NCI-H1417 treated with DMSO at 0.1 percent for 48 hours (cell line): ENCODE results near the gene LINS1.
"Not testable (repeated sequence)": the region's sequence is repeated elsewhere in the genome, so short reads cannot be mapped to it uniquely, and the experiment has no call there.

Source experiments
- DNase-seq: peaks from one replicate; lab custom pipeline; 2025; lab: John Stamatoyannopoulos, UW

Gene LINS1

GRCh38 chr15:100602823-100603393, 924 bp upstream of the LINS1 start:
- DNase-seq: no peak

DNA sequence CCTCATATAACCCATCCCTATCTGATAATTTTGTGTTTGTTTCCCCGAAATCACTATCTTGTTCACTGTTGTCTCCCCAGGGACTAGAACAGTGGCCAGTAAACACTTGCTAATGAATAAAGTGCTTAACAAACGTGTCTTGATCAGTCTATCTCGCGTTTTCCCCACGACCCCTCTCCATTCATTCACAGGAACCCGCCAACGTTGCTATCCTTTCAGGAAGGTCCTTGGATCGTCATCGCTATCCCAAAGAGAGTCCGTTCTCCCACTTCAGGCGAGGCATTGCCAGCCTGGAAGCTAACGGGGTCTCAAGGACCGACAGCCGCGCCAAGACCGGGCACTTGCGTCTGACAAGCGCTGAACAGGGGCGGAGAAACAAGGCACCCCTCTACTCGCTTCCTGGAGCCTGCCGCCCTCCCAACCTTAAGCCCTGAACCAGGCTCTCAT, 344 bp downstream of the LINS1 start:
- no peak for DNase-seq

DNA sequence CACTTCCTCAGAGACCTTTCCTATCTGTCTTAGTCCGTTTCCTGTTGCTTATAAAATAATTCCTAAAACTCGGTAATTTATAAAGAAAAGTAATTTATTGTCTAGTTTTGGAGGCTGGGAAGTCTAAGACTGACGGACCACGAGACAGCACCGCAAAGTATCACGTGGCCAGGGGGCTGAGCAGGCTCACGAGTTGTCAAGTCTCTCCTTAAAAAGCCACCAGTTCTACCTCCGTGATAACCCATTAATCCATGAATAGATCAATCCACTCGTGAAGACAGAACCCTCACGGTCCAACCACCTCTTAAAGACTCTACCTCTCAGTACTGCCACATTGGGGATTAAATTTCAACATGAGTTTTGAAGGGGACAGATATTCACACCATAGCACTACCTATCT, 821 bp downstream of the LINS1 start:
- no peak for DNase-seq

DNA sequence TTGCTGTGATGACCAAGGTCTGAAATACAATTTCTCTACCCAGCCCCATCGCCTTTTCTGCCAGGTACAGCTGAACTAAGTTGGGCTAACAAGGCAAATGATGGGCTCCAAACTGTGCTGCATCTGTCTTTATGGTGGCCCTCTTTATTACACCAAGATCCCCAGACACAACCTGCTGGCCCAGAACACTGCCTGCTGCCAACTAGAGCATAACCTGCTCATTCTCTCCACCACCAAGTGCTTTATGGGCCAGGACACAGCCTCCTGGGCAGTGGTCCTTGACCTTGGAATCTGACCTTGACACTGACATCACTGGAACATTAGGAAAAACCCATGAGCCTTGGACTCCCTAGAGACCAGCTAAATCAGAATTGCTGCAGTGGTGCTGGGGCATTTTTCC, 3.3 kb downstream of the LINS1 start:
- no peak for DNase-seq

DNA sequence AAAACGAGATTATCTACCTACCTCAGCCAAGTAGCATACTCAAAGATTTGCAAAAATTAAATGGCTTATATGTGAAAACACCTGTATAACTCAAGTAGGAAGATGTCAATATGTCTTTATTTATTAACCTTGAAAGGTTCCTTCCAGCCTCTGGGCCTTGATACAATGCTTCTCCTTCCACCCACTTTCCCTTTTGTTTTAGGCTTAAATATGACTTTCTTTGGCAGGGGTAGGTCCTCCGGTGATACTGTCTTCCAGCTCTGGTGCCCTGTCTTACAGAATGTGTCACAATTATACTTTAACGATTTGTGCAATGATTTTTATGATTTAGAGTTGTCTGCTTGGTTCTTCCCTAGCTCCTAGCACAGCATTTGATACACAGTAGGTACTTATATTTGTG, 4.1 kb downstream of the LINS1 start:
- no peak for DNase-seq

GRCh38 chr15:100596792-100597191, 5.2 kb downstream of the LINS1 start:
- DNase-seq: no peak

- DNase-seq: no peak
Measured at GRCh38 chr15:100595964-100596363, 6.0 kb downstream of the LINS1 start.

DNA sequence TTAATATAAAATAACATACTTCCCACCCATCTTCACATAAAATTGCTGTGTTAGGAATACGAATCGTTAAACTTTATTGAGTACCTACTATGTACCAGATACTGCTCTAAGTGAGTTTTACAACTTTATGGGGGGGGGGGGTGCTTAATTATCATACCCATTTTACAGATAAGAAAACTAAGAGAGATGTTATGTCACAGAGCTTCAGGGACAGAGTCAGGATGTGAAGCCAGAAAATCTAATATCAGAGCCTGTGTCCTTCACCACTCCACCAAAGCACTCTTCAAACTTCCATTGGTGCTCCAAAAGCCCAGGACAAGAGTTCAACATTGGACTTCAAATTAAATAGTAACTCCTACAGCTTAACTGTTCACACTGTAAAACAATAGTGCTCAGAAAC, 8.6 kb downstream of the LINS1 start:
- no peak for DNase-seq

DNA sequence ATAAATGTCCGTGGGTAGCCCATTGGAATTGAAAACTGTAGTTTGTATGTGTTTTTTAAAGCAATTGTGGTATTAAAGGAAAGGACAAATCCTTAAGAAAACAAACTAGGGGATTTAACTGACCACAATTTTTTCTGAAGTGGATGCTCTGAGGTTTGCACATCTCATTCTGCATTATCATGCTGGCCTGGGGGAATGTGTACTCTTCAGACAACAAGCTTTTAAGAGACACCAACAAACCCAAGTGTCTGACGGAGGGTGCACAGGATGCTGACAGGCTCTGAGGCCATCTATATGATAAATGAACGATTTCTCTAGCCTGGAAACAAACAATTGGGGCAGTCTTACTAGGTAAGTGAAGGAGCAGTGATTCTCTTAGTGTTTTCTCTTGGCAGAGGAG, 9.1 kb downstream of the LINS1 start:
- DNase-seq: no peak

DNA sequence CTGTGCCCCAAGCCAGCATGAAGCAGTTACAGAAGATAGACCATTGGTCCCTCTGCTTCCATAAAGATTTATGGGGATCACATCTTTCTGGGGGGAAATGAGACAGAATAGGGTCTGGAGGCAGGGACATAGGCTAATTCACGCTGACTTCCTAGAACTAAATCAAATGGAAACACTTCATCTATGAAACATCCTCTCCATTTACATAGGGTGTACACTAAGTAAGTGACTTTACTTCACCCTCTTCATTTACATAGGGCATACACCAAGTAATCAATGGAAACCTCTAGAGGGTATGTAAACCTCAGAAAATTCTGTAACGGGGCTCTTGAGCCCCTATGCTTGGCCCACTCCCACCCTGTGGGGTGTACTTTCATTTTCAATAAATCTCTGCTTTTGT, 10.1 kb downstream of the LINS1 start:
- no peak for DNase-seq

DNA sequence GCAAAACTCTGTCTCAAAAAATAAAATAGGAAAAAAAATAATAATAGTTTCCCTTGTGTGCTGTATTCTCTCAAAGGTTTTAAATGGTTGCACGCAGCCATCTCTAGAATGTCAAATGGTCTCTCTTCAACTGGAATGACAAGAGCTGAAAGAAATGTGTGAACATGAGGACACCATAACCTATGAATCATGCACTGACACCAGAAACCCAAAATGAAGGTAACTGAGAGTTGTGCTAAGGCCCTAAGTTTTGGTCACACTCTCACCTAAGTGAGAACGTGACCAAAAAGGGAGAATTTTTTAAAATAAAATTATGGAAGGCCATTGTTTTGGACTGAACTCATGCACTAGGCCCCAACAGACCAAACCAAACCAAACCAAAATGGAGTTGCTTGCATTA, 10.8 kb downstream of the LINS1 start:
- DNase-seq: not testable (repeated sequence)

GRCh38 chr15:100588638-100589242, 13.2 kb downstream of the LINS1 start:
- DNase-seq: no peak

GRCh38 chr15:100580414-100580813, 21.6 kb downstream of the LINS1 start:
- DNase-seq: no peak

DNA sequence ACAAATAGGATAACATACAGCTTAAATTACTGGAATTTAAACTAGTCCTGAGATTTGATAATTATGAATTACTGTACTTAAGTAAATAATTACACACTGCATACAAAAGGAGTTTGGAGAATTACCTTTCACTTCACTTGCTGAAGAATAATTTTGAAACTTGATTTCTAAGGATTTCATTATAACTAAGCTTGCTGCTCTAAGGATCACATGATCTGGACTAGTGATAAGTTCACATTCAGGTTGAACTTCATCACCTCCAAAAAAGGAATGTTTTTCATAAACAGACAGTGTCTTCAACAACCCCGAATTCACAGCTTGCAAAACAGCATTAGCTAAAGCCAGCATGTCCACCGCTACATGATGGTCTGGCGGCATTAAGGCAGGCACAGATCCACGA, 28.5 kb downstream of the LINS1 start:
- no peak for DNase-seq

- peak; percentile 8 for DNase-seq
Measured at GRCh38 chr15:100572362-100572983, 29.5 kb downstream of the LINS1 start.

- DNase-seq: no peak
Measured at GRCh38 chr15:100571592-100572167, 30.3 kb downstream of the LINS1 start.

DNA sequence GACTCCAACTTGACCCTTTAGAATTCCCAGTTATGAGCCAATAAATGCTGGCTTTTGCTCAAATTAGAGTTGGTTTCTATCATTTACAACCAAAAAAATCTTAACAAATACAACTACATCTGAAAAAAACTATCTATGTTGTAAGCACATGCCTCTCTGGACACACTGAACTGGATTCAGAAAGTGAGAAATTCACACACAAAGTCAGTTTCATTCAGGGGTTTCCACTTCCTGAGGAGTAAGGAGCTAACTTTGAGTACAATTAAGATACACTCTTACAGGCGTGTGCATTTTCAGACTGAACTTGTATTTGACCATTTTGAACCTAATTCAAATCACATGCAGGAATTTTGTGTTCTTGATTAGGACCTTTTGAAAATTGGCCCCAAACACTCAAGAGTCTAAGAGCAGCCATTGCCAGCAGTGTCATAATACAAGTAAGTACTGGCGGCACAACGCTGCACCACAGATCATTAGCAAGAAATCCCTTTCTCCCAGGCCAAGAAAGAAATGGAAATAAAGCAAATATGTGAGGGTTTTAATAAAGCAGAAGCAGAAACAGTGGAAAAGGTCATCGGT, 31.2 kb downstream of the LINS1 start:
- no peak for DNase-seq

DNA sequence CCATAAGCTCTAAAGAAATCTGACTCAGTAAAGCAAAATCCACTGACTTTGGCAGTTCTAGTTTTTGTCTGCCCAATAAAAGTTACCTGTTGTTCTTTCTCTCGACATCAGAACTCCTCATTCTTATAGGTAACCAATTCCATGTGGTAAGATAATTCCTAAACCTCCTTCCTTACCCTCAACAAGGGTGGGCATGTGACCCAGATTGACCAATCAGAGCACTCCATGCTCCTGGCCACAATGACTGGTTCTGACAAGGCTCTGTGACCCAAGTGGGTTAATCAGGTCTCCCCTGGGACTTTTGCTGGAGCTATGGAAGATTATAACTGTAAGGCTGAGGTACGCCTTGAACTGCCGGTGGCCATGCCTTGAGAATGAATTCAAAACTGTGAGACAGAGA, 31.7 kb downstream of the LINS1 start:
- no peak for DNase-seq

GRCh38 chr15:100569391-100569790, 32.6 kb downstream of the LINS1 start:
- DNase-seq: no peak

DNA sequence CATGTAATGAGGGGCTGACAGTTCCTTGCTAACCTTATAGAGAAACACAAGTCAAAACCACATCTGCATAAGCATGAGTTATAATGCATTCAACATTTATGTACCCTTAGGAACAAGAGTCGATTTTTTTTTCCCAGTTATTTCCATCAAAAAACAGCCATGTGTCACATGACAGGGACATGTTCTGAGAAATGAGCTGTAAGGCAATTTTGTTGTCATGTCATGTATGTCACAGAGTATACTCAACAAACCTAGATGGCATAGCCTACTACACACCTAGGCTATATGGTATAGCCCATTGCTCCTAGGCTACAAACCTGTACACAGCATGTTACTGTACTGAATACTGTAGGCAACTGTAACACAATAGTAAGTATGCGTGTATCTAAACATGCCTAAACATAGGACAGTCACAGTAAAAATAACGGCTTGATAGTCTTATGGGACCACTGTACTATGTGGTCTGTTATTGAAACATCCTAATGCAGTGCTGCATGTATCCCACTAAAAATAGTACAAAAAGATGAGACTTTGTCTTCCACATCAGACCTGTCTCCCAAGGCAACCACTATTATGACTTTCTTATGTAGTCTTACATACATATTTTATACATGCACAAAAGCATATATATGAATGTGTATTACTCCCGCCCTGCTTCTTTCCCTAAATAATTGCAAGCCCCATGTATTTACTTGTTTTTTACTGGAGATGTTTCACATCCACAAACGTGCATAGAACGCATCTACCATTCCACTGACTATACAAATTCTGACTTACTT, 34.9 kb downstream of the LINS1 start:
- no peak for DNase-seq

GRCh38 chr15:100565591-100565990, 36.4 kb downstream of the LINS1 start:
- DNase-seq: no peak

GRCh38 chr15:100560323-100560722, 41.7 kb downstream of the LINS1 start:
- DNase-seq: no peak
